DOHH2 (cell line): ENCODE measurements around the gene TBC1D10A.

Source experiments
- CTCF ChIP-seq: fragments of 200-600 bp; sonication (generic); IDR thresholded peaks from one replicate; pipeline ENCODE4 v1.5.1; 2014; ENCODE audit warnings: antibody characterized with exemption, mild to moderate bottlenecking, low read depth, low read length; ENCODE audit not compliant: poor library complexity, severe bottlenecking
- EZH2phosphoT487 ChIP-seq: fragments of 200-600 bp; sonication (generic); IDR thresholded peaks from 2 replicates; pipeline ENCODE4 v1.6.1; 2017; ENCODE audit warnings: borderline replicate concordance, mild to moderate bottlenecking, antibody characterized with exemption, low read length, moderate library complexity, mixed read lengths

GRCh38 chr22:30348404-30348803 lies 21.7 kb upstream of the TBC1D10A start:
- no peak for TF ChIP-seq CTCF
- no peak for TF ChIP-seq EZH2phosphoT487
